ENCODE data around the gene AHR.
"Not testable (repeated sequence)": the region's sequence is repeated elsewhere in the genome, so short reads cannot be mapped to it uniquely, and the experiment has no call there.

Gene AHR

DNA sequence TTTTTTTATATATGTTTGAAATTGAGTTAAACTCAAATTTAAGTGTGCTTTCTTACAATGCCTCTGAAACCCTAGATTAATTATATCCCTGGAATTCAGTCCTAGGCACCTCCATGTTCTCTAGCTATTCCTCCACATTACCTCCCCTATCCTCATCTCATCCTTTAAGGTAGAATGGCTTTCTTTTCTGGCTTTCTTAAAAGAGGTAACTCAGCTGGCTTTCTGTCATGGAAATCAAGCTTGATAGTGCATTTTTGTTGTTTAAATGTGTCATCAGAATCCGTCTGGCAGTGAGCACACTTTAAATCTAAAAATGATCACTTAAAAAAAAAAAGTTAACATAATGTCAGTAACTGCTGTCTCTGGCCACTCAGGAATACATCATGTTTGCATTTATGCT is 42.2 kb downstream of the AHR start:
- DNase-seq (ENCODE audit: low spot score) = no peak

DNA sequence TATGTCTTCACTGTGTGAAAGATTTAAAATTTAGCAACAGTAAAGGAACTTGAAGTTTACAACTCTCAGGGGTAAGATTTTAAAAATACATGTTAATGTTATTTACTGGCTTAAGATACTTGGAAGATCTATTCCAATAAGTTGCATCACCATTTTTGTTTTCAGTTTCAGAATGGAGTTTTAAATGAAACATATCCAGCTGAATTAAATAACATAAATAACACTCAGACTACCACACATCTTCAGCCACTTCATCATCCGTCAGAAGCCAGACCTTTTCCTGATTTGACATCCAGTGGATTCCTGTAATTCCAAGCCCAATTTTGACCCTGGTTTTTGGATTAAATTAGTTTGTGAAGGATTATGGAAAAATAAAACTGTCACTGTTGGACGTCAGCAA is 44.3 kb downstream of the AHR start:
- no peak for DNase-seq (ENCODE audit: low spot score)

DNA sequence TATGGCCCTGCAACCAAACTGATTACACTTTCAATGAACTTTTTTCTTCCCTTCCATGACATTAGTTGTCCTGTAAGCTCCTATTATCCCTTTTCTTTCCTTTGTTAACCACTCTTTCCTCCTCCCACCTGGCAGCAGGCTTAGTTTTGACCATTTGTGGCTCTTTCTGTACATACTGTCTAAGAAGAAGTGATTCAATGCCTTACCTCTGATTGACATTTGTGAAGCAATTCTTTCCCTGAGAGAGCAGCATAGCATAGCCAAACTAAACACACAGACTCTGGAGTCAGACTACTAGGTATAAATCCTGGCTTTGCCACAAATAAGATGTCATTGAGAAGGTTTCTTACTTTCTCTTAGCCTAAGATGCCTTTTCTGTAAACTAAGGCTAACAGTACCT is 48.9 kb downstream of the AHR start:
- DNase-seq (ENCODE audit: low spot score) = no peak

DNA sequence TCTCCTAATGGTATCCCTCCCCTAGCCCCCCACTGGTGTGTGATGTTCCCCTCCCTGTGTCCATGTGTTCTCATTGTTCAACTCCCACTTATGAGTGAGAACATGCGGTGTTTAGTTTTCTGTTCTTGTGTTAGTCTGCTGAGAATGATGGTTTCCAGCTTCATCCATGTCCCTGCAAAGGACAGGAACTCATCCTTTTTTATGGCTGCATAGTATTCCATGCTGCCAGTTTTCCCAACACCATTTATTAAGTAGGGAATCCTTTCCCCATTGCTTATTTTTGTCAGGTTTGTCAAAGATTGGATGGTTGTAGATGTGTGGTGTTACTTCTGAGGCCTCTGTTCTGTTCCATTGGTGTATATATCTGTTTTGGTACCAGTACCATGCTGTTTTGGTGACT is 50.5 kb downstream of the AHR start:
- not testable (repeated sequence) for DNase-seq (ENCODE audit: low spot score)

DNA sequence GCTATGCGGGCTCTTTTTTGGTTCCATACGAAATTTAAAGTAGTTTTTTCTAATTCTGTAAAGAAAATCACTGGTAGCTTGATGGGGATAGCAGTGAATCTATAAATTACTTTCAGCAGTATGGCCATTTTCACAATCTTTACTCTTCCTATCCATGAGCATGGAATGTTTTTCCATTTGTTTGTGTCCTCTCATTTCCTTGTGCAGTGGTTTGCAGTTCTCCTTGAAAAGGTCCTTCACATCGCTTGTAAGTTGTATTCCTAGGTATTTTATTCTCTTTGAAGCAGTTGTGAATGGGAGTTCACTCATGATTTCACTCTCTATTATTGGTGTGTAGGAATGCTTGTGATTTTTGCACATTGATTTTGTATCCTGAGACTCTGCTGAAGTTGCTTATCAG is 51.9 kb downstream of the AHR start:
- DNase-seq (ENCODE audit: low spot score) = not testable (repeated sequence)

DNA sequence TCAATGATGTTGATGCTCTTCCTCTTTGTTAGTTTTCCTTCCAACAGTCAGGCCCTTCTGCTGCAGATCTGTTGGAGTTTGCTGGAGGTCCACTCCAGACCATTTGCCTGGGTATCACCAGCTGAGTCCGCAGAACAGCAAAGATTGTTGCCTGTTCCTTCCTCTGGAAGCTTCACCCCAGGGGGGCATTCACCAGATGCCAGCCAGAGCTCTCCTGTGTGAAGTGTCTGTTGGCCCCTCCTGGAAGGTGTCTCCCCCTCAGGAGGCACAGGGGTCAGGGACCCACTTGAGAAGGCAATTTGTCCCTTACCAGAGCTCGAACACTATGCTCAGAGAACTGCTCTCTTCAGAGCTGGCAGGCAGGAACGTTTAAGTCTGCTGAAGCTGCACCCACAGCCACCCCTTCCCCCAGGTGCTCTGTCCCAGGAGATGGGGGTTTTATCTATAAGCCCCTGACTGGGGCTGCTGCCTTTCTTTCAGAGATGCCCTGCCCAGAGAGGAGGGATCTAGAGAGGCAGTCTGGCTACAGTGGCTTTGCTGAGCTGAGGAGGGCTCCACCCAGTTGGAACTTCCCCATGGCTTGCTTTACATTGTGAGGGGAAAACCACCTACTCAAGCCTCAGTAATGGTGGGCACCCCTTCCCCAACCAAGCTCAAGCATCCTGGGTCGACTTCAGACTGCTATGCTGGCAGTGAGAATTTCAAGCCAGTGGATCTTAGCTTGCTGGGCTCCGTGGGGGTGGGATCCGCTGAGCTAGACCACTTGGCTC is 55.4 kb downstream of the AHR start:
- not testable (repeated sequence) for DNase-seq (ENCODE audit: low spot score)

DNA sequence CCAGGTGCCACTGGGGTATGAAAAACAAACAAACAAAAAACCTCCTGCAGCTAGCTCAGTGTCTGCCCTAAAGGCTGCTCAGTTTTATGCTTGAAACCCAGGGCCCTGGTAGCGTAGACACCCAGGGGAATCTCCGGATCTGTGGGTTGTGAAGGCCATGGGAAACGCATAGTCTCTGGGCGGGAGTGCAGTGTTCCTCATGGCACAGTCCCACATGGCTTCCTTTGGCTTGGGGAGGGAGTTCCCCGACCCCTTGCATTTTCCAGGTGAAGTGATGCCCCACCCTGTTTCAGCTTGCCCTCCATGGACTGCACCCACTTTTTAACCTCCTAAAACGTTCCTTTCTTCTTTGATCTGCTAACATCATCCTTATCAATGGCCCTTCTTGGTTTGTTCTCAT is 56.0 kb downstream of the AHR start:
- no peak for DNase-seq (ENCODE audit: low spot score)

DNA sequence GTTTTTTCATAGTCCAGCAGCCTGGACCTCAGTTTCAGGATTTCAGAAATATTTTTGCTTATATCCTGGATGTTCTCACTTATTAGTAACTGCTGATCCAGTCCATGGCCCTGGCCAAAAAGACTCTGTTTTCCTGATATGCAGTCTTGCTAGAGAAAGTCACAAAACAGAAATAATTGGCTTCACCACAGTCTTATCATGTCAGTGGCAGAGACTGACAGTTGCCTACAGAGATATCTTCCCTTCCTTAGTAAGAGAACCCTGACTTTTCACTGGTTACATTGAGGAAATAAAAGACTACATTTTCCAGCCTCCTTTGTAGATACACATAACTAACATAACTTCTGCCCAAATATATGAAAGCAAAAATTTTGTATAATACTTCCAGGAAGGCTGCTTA is 56.6 kb downstream of the AHR start:
- no peak for DNase-seq (ENCODE audit: low spot score)

DNA sequence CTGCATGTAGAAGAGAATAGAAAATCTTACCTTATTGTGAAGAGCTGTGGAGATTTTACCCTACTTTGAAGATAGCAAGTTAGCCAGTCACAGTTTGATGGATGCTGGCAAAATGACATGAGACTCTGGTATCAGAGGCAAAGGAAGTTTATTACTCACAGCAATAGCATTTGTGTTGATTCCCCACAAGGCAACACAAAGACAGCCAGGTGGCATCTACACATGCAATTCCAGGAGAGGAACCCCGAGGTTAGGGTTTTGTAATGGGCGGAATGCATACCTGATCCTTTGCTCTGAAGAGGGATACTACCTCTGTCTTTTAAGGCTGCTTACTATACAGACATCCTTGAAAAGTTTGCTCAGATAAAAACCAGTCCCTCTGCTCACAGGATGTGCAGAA is 59.5 kb downstream of the AHR start:
- DNase-seq (ENCODE audit: low spot score) = no peak

DNA sequence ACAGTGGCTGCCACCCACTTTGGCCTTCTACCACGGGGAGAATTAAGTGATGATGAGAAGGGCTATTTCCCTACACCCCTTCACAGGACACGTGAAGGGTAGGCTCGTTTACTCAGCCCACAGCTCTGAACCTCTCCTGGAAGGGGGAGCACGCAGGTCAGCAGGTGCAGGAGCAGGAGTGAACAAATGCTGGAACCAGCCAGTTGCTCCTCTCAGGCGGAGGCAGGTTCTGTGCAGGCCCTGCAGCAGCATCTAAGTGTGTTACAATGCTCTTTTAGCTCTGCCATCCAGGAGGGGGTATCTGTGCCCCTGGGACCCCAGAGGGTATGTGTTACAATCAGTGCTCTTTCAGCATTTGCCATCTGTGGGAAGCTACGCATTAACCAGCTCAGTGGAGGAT is 61.2 kb downstream of the AHR start:
- DNase-seq (ENCODE audit: low spot score) = no peak

DNA sequence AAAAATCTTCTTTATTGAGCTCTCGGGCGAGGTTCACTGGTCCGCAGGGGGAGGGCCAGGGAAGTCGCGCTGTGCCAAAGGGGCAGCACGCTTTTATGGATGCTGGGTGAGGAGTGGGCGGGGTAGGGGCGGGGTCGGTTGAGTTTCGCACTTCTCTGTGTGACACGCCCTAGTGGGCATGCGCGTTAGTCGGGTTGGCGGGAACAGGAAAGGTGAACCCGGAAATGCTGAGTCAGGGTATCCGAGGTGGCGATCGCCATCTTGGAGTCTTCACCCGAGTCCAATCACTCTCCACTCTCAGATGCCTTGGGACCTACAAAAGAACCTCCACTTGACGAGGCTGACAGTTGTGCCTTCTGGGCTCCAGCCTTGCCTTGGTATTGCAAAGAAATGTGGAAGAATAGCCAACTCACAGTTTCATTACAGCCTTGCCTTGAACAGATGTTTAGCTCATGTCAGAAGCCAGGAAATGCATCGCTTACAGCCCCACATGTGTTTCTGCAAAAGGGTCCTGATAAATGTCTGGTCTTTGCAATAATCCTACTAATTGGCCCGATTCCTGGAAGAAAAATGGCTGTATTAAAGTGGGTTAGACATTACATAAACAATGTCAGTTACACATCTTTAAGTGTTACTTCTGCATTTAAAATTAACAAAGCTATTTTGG is 64.1 kb downstream of the AHR start:
- no peak for DNase-seq (ENCODE audit: low spot score)

DNA sequence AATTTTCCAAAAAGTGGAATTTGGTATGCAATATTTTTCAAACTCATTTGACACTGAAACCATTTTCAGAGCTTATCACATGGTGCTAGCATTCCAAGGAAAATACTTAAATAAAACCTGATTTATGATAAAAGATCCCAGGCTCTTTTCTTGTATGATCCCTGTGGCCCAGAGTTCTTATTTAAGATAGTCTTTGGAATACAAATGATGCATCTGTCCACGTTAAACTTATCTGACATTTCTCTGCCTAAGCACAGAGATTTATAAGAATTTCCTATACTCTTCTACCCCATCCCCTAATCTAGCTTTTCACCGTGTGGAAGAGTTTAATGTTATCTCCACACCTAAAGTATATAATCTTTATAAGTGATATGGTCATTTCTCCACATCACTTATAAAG is 66.2 kb downstream of the AHR start:
- no peak for DNase-seq (ENCODE audit: low spot score)

DNA sequence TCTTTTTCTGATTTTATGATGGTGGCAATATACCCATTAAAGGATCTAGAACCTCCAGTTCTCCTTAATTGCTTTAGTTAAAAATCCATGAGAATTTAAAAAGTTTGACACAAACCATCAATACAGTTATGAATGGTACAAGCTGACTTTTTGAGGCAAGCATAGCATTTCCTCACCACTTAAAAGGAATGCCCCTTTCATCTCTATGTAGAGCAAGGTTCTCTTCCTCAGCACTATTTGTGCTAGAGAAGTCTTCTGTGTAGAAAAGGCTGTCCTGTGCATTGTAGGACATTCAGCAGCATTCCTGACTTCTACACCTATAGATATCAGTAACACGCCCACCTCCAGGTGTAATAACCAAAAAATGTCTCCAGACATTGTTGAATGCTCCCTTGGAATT is 67.3 kb downstream of the AHR start:
- DNase-seq (ENCODE audit: low spot score) = no peak

DNA sequence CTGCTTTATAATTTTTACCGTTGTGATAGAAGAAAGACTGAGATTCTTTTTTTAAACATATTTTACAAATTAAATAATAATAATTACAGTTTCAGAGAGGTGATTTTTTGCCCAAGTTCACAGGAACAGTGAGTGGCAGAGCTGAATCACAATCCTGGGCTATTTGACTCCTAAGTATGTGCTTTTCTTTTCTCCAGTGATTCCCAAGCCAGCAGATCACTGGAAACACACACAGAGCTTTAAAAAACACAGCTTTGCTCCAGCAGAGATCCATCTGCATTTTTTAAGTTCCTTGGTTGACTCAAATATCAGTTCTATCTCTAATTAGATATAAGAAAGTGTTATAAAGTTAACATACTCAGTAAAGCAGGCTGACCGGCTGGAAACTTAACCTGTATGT is 69.0 kb downstream of the AHR start:
- peak; percentile 11 for DNase-seq (ENCODE audit: low spot score)

DNA sequence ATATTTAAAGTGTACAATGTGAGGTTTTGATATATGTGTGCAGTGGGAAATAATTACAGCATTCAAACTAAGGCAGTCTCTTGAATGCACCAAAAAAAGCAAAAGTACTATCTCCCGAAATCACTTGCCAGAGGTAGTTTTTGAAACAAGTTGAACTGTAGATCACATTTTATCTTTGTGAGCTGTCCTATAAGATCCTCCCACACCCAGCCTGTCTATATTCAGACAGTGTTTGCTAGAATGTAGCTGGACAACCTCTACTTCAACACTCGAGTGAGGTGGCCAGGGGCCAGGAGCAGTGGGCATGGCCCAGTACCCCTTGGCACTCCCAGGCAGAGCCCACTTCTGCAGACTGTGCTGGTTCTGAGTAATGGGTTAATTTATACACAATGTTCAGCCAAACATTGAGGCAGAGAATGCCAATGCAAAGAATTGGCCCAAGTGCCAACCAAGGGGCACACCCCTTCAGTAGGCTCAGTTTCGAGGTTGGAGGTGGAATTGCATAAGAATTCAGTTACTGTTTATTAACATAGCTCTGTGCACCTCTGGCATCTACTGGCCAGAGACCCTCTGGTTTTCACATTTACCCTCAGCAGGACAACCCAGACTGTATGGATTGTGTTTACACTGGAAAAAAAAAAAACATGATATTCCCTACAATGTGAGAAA is 70.5 kb downstream of the AHR start:
- DNase-seq (ENCODE audit: low spot score) = no peak

DNA sequence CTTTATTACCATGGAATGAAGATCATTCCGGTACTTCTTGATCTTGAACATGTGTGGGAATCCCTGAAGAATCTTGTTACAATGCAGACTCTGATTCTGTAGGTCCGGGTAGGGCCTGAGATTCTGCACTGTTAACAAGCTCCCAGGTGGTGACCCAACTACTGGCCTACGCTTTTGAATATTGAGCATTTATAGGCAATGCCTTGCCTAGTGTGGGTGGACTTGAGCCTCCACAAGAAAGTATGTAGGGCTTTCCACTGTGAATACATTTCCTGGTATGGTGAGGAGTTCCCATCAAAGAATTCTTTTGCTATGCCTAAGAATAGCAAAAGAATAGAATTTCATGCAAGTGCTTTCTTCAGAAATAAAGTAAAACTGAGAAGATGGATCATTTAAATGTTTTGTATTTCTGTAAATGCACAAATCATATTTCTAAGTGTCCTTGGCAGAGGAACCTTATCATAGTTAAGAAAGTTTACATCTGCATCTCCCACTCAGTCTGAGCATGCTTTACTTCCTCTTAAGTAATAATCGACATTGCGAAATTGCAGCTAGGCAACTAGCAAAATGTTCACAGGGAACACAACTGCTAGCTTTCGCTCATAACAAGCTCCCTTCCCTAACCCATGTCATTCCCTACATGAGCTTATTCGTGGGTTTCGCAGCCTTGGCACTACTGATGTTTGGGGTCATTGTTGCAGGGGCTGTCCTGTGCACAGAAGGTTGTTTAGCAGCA is 71.4 kb downstream of the AHR start:
- peak; percentile 41 for DNase-seq (ENCODE audit: low spot score)

DNA sequence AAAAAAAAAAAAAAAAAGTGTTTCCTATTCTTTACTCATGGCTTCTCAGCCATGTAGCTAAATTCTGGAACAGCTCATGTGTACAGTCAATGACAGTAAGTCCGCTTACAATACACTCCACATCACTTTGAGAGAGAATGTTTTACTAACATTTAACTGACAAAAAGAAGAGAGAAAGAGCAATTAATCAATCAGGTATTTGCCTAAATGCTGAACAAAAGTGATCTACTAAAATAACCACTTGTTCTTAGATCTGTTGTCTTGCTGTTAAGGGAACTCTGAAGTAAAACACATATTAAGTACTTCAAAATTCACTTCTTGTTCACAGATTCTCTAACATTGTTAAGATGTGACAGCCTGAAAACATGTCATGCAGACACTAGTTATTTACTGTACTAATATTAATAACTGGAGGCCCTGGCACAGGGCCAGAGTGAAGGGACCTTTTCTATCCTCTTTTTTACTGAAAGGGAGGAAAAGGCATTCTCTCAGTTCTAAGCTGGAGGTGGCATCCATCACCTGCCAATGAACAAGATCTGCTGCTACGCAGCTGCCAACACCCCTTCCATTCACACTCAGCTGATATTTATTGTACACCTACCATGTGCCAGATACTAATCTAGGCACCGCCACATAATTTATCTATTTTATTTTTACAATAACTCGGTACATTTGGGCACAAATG is 72.6 kb downstream of the AHR start:
- DNase-seq (ENCODE audit: low spot score) = no peak

DNA sequence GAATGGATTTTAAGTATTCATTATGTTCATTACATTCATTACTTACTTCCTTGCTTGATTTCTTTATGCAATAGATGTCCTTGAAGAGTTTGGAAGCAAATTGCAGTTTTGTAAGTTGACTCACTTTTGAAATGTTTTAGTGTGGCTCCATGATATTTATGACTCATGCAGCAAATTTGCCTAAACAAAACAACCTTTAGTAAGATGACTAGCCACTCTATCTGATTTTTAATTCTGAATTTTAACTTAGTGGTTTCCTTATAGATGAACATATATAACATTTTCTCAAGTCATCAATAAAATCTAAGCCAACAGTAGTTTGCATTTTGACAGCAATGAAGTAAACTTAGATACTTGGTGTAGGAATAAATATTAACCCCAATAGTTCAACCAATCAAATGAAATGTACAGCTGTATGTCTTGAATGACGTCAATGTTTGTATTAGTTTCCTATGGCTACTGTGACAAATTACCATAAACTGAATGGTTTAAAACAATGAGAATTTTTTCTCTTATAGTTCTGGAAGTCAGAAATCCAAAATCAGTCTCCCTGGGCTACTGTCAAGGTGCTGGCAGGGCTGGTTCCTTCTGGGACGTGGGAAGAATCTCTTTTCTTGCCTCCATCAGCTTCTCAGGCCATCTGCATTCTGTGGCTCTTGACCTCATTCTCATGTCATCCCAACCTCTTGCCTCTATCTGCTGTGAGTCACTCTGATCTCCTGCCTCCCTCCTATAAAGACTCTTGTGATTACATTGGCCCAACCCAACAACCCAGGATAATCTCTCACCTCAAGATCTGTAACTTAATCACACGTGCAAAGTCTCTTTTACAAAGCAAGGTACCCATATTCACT is 73.4 kb downstream of the AHR start:
- peak; percentile 61 for DNase-seq (ENCODE audit: low spot score)

DNA sequence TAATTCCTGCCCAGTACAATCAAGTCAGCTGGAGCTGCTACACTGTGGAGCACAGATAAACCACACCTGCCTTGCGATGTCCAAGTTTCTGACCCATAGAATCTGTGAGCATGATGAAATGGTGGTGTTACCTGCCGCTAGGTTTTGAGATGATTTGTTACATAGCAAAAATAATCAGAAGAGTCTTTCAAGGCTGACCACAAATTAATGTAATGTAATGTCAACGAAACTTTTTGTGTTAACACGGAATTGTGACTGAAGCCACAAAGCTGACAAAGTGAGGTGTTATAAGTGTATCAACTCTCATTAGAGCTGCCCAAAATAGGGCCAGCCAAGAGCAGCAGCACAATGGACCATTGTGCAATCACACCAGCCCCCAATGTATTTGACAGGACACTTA is 75.7 kb downstream of the AHR start:
- no peak for DNase-seq (ENCODE audit: low spot score)

DNA sequence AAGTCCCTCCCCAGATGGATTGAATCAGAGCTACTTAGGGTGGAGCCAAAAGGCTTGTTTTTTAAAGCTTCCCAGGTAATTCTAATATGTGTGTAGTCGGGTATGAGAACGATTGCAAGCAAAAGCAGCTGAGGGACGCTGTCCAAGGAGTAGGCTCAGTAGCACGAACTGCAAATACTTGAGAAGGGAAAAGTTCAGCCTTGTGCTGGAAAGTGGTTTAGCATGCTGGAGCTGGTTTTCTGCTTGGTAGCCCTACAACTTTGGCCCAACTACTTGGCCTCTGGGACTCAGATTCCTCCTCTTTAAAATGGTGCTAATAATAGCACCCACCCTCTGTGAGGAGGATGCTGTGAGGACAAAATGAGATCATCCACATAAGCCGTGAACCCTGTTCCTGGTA is 76.2 kb downstream of the AHR start:
- no peak for DNase-seq (ENCODE audit: low spot score)

DNA sequence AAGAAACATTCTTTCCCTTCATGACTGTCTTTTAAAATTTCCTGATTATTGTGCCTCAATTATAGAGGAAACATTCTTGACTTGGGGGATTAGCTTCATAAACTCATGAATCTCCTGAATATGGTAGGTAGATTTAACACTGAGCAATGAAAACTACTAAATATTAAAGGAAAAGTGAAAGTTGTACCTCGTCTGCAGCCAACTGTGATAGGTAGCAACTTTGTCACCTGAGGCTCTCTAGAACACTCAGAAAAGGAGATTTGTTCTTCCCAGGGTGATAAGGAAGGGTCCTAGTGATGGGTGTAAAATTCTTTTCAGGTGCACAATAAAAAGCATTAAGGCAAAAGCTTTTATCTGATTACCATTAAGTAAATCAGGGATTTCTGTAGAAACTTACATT is 78.1 kb downstream of the AHR start:
- no peak for DNase-seq (ENCODE audit: low spot score)

All from hepatic stellate cell (primary cell).